Measurements from ENCODE around the gene ATG7.

ATG7 gene

DNA sequence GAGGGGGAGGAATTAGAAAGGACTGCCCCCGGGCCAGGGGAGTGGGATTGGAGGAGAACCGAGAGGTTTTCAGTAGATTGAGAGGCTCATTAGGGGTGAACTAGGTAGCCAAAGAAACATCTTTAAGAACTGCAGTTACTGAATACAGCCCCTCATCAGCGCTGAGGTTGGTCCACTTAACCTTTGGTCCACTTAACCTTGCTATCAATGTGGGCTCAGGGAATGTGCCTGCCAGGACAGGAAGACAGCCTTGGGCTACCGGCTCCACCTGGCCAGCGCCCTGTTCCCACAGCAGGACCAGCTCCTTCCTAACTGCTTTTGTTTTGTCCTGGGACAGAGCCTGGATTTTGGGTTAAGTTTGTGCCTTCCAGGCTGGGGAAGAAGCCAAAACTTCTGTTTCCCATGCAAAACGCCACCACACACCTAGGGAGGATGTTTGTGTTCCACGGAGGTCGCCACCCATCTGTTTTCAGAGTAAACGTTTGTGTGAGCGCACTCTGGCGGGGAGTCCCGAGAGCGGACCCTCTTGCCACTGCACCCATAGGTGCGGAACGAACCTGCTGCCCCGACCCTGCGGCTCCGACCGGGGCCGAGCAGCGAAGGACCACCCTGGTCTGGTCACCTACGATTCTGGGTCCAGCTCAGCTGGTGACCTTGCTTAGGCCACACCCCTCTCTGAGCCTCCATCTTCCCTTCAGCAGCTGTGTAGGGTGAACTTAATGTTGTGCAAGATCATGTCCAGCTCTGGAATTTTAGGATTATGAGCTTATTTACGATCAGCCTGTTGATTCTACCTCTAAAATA, 264.1 kb downstream of the ATG7 start:
- no peak for TF ChIP-seq SUZ12 (IDR thresholded peaks at IDR 0.05; ENCODE audit: extremely low read depth, insufficient read depth, insufficient read length)
- no peak for TF ChIP-seq ZNF274 (IDR thresholded peaks at IDR 0.05; ENCODE audit: low read depth, low read length)
- TF ChIP-seq YY1 (IDR thresholded peaks at IDR 0.05; ENCODE audit: insufficient read depth, insufficient read length) = no peak
- H3K4me3 ChIP-seq (ENCODE audit: insufficient read length, low read depth) = no peak overlapping the region
- no peaks in the 10 kb centered on the region for H3K36me3 ChIP-seq (ENCODE audit: insufficient read depth, insufficient read length, low read length)
- peaks cover 11% of the 10 kb centered on the region for H3K4me1 ChIP-seq (ENCODE audit: insufficient read depth, insufficient read length)
- H3K9me3 ChIP-seq (ENCODE audit: insufficient read depth, low read length) = no peaks in the 10 kb centered on the region
- H3K27me3 ChIP-seq (ENCODE audit: insufficient read depth, insufficient read length) = no peaks in the 10 kb centered on the region
- no peak for DNase-seq (ENCODE audit: low read depth, low spot score)
- H3K9ac ChIP-seq (ENCODE audit: insufficient read length, low read depth) = no peak overlapping the region

DNA sequence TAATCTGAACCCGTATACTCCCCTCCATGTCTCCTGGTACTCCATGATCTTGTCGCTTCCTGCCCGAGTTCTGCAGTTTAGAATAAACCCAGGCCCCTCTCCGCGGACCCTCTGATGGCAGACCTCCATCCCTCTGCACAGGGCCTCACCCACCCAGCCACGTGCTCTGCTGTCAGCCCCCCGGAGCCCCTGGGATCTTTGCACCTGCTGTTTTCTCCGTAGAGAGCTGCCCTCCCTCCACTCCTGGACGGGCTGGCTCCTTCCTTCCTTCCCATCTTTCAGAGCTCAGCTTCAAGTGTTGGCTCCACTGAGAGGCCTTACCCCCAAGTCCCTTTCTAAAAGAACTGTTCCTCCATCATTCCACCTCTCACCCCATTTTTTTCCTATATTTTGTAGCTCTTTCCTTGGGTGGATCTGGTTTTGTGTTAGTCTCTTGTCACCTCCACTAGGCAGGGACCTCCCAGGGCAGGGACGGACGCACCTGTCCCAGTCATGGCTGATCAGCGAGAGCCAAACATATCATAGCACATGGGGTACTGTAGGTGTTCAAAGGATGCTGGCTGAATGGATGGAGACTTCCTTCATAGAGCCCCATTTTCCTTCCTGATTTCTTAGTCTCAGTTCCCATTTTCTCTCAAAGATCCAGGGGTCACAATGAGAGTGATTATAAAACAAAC, 264.9 kb downstream of the ATG7 start:
- Histone ChIP-seq H3K4me1 (ENCODE audit: insufficient read depth, insufficient read length) (peaks cover 11% of the 10 kb centered on the region), H3K36me3 (ENCODE audit: insufficient read depth, insufficient read length, low read length) (no peaks in the 10 kb centered on the region), H3K4me3 (ENCODE audit: insufficient read length, low read depth) (no peak overlapping the region), H3K9me3 (ENCODE audit: insufficient read depth, low read length) (no peaks in the 10 kb centered on the region), H3K27me3 (ENCODE audit: insufficient read depth, insufficient read length) (no peaks in the 10 kb centered on the region), H3K9ac (ENCODE audit: insufficient read length, low read depth) (no peak overlapping the region)
- TF ChIP-seq SUZ12 (IDR thresholded peaks at IDR 0.05; ENCODE audit: extremely low read depth, insufficient read depth, insufficient read length) = no peak
- no peak for TF ChIP-seq YY1 (IDR thresholded peaks at IDR 0.05; ENCODE audit: insufficient read depth, insufficient read length)
- no peak for TF ChIP-seq ZNF274 (IDR thresholded peaks at IDR 0.05; ENCODE audit: low read depth, low read length)
- DNase-seq (ENCODE audit: low read depth, low spot score) = no peak

- TF ChIP-seq ZNF274 (IDR thresholded peaks at IDR 0.05; ENCODE audit: low read depth, low read length) (no peak), YY1 (IDR thresholded peaks at IDR 0.05; ENCODE audit: insufficient read depth, insufficient read length) (no peak), SUZ12 (IDR thresholded peaks at IDR 0.05; ENCODE audit: extremely low read depth, insufficient read depth, insufficient read length) (no peak)
- no peak overlapping the region for H3K9ac ChIP-seq (ENCODE audit: insufficient read length, low read depth)
- no peak for DNase-seq (ENCODE audit: low read depth, low spot score)
- no peaks in the 10 kb centered on the region for H3K36me3 ChIP-seq (ENCODE audit: insufficient read depth, insufficient read length, low read length)
- no peaks in the 10 kb centered on the region for H3K9me3 ChIP-seq (ENCODE audit: insufficient read depth, low read length)
- no peaks in the 10 kb centered on the region for H3K27me3 ChIP-seq (ENCODE audit: insufficient read depth, insufficient read length)
- no peak overlapping the region for H3K4me3 ChIP-seq (ENCODE audit: insufficient read length, low read depth)
- H3K4me1 ChIP-seq (ENCODE audit: insufficient read depth, insufficient read length) = peaks cover 9% of the 10 kb centered on the region
These were observed 266.4 kb downstream of the ATG7 start for GRCh38 chr3:11538581-11538980.

DNA sequence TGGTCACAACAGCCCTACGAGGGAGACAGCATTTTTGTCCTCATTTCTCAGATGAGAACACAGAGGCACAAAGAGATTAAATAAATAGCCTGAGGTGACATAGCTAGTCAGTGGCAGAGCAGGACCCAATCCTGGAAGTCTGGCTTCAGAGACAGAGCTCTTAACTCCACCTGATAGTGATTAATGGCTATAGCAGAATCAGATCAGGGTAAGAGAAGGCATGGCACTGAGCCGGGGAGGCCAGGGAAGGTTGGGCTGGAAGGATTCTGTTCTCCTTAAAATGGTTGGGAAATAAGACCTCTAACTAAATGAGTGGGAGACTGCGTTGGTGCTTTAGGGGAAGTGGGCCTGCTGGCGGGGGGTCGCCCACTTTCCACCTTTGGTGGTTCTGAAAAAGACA, 267.0 kb downstream of the ATG7 start:
- TF ChIP-seq YY1 (IDR thresholded peaks at IDR 0.05; ENCODE audit: insufficient read depth, insufficient read length) (no peak), ZNF274 (IDR thresholded peaks at IDR 0.05; ENCODE audit: low read depth, low read length) (no peak), SUZ12 (IDR thresholded peaks at IDR 0.05; ENCODE audit: extremely low read depth, insufficient read depth, insufficient read length) (no peak)
- no peak overlapping the region for H3K4me3 ChIP-seq (ENCODE audit: insufficient read length, low read depth)
- no peaks in the 10 kb centered on the region for H3K27me3 ChIP-seq (ENCODE audit: insufficient read depth, insufficient read length)
- no peaks in the 10 kb centered on the region for H3K36me3 ChIP-seq (ENCODE audit: insufficient read depth, insufficient read length, low read length)
- DNase-seq (ENCODE audit: low read depth, low spot score) = no peak
- H3K9ac ChIP-seq (ENCODE audit: insufficient read length, low read depth) = no peak overlapping the region
- H3K4me1 ChIP-seq (ENCODE audit: insufficient read depth, insufficient read length) = peaks cover 5% of the 10 kb centered on the region
- no peaks in the 10 kb centered on the region for H3K9me3 ChIP-seq (ENCODE audit: insufficient read depth, low read length)

DNA sequence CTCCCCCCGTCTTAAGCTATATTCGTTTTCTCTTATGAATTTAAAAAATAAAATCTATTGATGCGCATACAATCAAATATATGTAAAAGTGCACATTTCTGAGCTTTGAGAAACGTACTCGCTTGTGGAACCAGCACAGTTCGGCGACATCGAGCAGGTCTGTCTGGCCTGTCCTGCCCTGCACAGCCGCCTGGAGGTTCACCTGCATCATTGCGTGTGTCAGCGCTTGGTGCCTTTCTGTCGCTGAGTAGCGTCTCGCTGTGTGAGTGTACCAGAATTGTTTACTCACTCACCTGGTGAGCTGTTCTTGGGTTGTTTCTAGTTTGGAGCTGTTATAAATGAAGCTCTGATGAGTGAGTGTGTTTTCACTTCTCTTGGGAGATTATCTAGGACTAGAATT, 267.5 kb downstream of the ATG7 start:
- peaks cover 3% of the 10 kb centered on the region for H3K4me1 ChIP-seq (ENCODE audit: insufficient read depth, insufficient read length)
- H3K4me3 ChIP-seq (ENCODE audit: insufficient read length, low read depth) = no peak overlapping the region
- no peaks in the 10 kb centered on the region for H3K36me3 ChIP-seq (ENCODE audit: insufficient read depth, insufficient read length, low read length)
- no peaks in the 10 kb centered on the region for H3K27me3 ChIP-seq (ENCODE audit: insufficient read depth, insufficient read length)
- H3K9ac ChIP-seq (ENCODE audit: insufficient read length, low read depth) = no peak overlapping the region
- no peaks in the 10 kb centered on the region for H3K9me3 ChIP-seq (ENCODE audit: insufficient read depth, low read length)
- TF ChIP-seq ZNF274 (IDR thresholded peaks at IDR 0.05; ENCODE audit: low read depth, low read length) (no peak), SUZ12 (IDR thresholded peaks at IDR 0.05; ENCODE audit: extremely low read depth, insufficient read depth, insufficient read length) (no peak), YY1 (IDR thresholded peaks at IDR 0.05; ENCODE audit: insufficient read depth, insufficient read length) (no peak)
- DNase-seq (ENCODE audit: low read depth, low spot score) = no peak

GRCh38 chr3:11541321-11542303, 269.4 kb downstream of the ATG7 start:
- no peaks in the 10 kb centered on the region for H3K36me3 ChIP-seq (ENCODE audit: insufficient read depth, insufficient read length, low read length)
- no peak for DNase-seq (ENCODE audit: low read depth, low spot score)
- TF ChIP-seq ZNF274 (IDR thresholded peaks at IDR 0.05; ENCODE audit: low read depth, low read length) = no peak
- TF ChIP-seq YY1 (IDR thresholded peaks at IDR 0.05; ENCODE audit: insufficient read depth, insufficient read length) = no peak
- no peak for TF ChIP-seq SUZ12 (IDR thresholded peaks at IDR 0.05; ENCODE audit: extremely low read depth, insufficient read depth, insufficient read length)
- no peaks in the 10 kb centered on the region for H3K9me3 ChIP-seq (ENCODE audit: insufficient read depth, low read length)
- H3K4me3 ChIP-seq (ENCODE audit: insufficient read length, low read depth) = no peak overlapping the region
- no peaks in the 10 kb centered on the region for H3K27me3 ChIP-seq (ENCODE audit: insufficient read depth, insufficient read length)
- H3K9ac ChIP-seq (ENCODE audit: insufficient read length, low read depth) = no peak overlapping the region
- peaks cover 8% of the 10 kb centered on the region for H3K4me1 ChIP-seq (ENCODE audit: insufficient read depth, insufficient read length)
